SHP77 (cell line): Measurements from ENCODE around the gene BANP.
"Not testable (repeated sequence)": the region's sequence is repeated elsewhere in the genome, so short reads cannot be mapped to it uniquely, and the experiment has no call there.

ENCODE experiments used
- DNase-seq, 2 experiments: peaks; one replicate each; lab custom pipeline; 2025; lab: John Stamatoyannopoulos, UW

BANP gene

DNA sequence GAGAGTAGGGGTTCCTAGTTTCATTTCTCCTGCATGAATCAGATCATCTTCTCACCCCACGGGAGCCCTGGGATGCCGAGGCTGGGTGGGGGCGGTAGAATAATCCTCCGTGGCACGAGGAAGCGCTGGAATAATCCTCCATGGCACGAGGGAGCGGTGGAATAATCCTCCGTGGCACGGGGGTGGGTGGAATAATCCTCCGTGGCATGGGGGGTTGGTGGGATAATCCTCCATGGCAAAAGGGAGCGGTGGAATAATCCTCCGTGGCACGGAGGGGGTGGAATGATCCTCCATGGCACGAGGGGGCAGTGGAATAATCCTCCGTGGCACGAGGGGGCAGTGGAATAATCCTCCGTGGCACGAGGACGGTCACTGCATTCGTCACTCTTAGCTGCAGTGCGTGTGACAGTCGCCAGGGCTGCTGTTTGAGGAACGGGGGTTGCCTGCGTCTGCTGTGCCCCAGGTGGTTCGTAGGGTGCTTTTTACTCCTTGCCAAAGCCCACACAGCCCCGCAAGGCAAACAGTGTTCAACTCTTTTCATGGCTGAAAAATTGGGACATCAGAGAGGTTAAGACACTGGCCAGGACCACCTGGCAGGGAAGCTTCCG is 152.5 kb downstream of the BANP start:
- no peak for DNase-seq

DNA sequence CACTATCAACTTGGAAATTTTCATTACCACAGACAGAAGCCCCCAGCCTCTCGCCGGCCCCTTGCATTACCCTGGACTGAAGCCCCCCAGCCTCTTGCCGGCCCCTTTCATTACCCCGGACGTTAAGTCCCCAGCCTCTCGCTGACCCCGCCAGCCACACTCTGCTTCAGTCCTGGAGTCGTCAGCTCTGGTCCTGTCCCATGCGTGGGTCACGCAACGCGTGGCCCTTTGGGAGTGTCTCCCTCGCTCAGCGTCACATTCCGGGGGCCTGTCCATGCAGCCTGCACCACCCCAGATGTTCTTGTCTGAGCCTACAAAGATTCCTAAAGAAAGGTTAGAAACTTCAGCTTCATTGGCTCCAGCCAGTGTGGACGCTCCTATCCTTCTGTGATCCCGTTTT is 153.1 kb downstream of the BANP start:
- DNase-seq, result not testable (repeated sequence)

DNA sequence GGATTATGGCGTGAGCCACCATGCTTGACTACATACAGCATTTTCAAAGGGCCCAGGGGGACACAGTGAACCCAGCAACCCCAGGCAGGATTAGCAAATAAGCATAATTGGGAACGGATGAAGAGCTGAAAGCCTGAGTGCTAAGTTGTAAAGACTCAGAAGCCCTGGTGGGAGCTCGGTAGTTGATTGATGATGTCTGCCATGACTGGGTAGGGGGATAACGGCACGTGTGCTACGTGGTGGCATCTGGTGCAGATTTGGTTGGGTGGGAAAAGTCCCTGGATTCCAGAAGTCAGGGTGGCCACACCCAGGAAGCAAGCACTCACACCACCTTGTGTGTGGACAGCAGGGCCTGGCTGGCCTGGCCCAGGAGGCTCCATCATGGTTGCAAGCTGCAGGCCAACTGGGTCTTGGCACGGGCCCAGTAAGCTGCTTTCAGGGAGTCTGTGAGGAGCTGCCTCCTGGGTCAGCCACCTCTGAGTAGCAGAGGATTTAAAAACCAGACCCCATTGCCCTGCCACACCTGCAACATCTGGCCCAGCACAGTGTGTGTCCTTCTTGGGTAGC is 154.4 kb downstream of the BANP start:
- DNase-seq, result not testable (repeated sequence)

GRCh38 chr16:88106566-88106965 is 155.3 kb downstream of the BANP start:
- not testable (repeated sequence) for DNase-seq

DNA sequence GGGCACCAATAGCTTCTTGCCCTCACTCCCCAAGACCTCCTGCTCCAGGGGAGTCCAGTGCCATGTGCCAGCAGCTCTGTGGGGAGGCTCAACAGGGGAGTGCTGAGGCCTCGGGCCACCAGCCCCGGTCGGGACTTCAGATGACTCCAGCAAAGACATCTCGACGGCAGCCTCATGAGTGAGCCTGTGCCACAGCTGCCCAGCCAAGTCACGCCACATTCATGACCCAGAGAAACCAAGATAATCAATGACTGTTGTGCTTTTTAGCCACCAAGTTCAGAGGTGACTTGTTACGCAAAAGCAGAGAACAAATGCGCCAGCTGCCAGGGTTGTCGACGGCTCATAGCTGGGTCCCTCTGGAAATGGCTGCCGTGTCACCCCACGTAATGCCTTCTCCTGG is 157.5 kb downstream of the BANP start:
- DNase-seq, result no peak

DNA sequence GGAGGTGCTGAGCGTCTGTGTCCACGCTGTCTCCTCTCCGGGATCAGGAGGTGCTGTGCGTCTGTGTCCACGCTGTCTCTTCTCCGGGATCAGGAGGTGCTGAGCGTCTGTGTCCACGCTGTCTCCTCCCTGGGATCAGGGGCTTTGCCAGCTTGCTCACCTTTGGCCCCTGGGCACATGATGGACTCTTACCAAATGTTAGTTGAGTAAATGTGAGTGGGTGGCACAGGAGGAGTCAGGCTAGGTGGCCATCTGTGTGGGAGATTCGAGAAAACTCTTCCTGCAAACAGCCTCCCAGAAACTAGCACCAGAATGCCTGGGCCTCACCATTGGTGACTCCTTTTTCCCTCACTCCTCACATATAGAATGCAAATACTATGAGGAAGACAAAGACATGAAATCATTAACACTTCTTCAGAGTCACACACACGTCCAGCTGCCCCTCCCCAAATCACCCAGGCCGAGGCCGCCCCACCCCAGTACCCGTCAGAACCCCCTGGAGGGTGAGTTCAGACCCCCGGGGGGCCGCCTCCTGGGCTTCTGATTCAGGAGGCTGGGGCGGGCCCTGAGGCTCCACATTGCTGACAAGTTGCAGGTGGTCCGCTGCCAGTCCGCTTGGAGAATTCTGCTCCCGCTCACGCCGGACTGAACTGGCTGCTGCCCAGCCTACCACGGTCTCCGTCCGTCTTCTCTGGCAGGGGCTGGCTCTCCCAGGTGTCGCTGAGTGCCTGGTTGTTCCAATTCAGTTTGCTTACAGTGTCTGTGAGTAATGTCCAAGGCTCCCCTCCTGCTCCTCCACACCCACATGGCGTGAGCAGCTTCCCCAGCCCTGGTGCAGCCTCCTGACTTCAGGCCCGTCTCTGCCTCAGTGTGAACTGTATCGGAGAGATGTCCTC is 158.7 kb downstream of the BANP start:
- not testable (repeated sequence) for DNase-seq

DNA sequence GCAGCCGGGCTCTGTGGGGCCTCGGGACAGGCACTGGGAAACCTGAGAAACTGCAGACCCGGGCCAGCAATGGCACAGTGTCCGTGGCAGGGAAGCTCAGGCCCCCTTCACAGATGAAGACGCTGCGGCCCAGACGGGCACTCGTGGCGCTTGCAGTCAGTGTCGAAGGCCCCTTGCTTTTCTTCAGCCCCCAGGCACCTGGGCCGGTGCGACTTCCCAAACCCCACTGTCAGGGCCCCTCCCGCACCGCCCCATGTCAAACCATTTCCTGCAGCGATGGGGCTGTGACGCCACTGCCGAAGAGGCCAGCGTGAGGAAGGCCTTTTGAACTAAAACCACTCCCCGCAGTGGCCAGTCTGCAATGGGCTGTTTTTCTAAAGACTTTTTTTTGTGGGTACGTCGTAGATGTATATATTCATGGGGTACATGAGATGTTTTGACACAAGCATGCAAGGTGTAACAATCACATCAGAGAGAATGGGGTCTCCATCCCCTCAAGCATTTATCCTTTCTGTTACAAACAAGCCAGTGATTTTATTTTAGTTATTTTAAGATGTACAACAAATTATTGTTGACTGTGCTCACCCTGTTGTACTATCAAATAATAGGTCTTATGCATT is 159.8 kb downstream of the BANP start:
- not testable (repeated sequence) for DNase-seq

DNA sequence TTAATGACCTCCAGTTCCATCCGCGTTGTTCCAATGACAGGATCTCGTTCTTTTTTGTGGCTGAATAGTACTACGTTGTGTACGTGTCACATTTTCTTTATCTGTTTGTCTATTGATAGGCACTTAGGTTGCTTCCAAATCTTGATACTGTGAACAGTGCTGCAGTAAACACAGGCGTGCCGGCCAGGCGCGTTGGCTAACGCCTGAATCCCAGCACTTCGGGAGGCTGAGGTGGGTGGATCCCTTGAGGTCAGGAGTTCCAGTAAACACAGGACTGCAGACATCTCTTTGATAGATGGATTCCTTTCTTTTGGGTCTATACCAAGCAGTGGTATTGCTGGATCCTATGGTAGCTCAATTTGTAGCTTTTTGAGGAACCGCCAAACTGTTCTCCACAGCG is 160.7 kb downstream of the BANP start:
- DNase-seq, result not testable (repeated sequence)

- DNase-seq, result no peak
Measured at GRCh38 chr16:88113545-88114045, 162.4 kb downstream of the BANP start.

- DNase-seq, result not testable (repeated sequence)
Measured at GRCh38 chr16:88114541-88115228, 163.5 kb downstream of the BANP start.

DNA sequence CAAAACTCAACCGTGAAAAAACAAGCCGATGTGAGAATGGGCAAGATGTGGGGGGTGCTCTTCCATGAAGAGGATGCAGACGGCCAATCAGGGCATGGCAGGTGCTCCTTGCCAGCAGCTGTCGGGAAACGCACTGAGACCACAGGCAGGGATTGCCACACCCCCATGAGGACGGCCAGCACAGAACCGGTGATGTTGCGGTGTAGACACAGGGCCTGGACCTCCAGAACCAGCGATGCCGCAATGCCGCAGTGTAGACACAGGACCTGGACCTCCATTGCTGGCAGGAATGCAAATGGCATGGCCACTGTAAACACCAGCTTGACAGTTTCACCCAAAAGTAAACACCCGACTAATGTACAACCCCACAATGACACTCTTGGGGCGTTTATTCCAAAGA is 164.9 kb downstream of the BANP start:
- peak; percentile 59 to 78 for DNase-seq

DNA sequence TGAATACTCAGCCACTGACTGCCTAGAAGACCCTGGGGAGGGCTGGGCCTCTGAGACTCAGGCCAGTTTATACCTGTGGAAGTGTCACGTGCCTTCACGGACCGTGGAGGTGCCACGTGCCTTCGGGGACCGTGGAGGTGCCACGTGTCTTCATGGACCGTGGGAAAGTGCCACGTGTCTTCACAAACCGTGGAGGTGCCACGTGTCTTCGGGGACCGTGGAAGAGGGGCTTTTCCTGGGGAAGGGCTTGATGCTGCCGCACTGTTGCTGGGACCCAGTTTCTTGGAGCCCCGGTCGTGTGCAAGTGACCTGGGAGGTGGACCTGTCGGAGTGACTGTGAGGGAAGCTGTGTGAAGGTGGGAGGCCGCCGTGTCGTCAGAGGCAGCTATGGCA is 166.2 kb downstream of the BANP start:
- DNase-seq, result no peak

- no peak for DNase-seq
Measured at GRCh38 chr16:88118376-88118775, 167.1 kb downstream of the BANP start.

- not testable (repeated sequence) for DNase-seq
Measured at GRCh38 chr16:88118852-88119741, 167.9 kb downstream of the BANP start.

- DNase-seq, result not testable (repeated sequence)
Measured at GRCh38 chr16:88119881-88120751, 168.9 kb downstream of the BANP start.

- no peak for DNase-seq
Measured at GRCh38 chr16:88120812-88121211, 169.6 kb downstream of the BANP start.

GRCh38 chr16:88121391-88121790 is 170.2 kb downstream of the BANP start:
- DNase-seq, result not testable (repeated sequence)

GRCh38 chr16:88121886-88122580 is 170.8 kb downstream of the BANP start:
- no peak for DNase-seq
